HG03460 (cell line): ENCODE results near the gene TSGA10.

Source experiments
- ATAC-seq: cut with Tn5 transposase; IDR thresholded peaks from one replicate; pipeline ENCODE4 v1.9.1; 2021; ENCODE audit not compliant: unreplicated experiment

The TSGA10 gene

GRCh38 chr2:98948956-98949739 lies 205.6 kb downstream of the TSGA10 start:
- ATAC-seq, result no peak

- ATAC-seq, result no peak
These were observed 207.2 kb downstream of the TSGA10 start for GRCh38 chr2:98947554-98947953.
